SK-N-SH treated with all-trans-retinoic acid at 6 μM for 48 hours (cell line): ENCODE data around the gene NRXN3.

Source experiments
- ATAC-seq: fragments of 200-7000 bp; cut with Tn5 transposase; 3 replicates; pipeline ENCODE4 v1.9.1; 2020; ENCODE audit warnings: mild to moderate bottlenecking, moderate library complexity
- BACH2 ChIP-seq: fragments of 250-450 bp; sonication (Bioruptor Pico); IDR thresholded peaks from 2 replicates; pipeline ENCODE4 v1.9.0; 2021; ENCODE audit warnings: mild to moderate bottlenecking, borderline replicate concordance
- CSDC2 ChIP-seq: fragments of 250-450 bp; sonication (Bioruptor Pico); IDR thresholded peaks from 2 replicates; pipeline ENCODE4 v1.5.0; 2020; ENCODE audit warnings: mild to moderate bottlenecking, moderate library complexity
- ESRRG ChIP-seq: fragments of 250-450 bp; sonication (Bioruptor Pico); IDR thresholded peaks from 2 replicates; pipeline ENCODE4 v1.6.1; 2021; ENCODE audit warnings: mild to moderate bottlenecking
- GLIS3 ChIP-seq: fragments of 250-450 bp; sonication (Bioruptor Pico); IDR thresholded peaks from 2 replicates; pipeline ENCODE4 v1.5.0; 2020; ENCODE audit warnings: mild to moderate bottlenecking, moderate library complexity
- ISL1 ChIP-seq: fragments of 250-450 bp; sonication (Bioruptor Pico); IDR thresholded peaks from 2 replicates; pipeline ENCODE4 v2.1.2; 2022; ENCODE audit warnings: mild to moderate bottlenecking, moderate library complexity
- OSR1 ChIP-seq: fragments of 250-450 bp; sonication (Bioruptor Pico); IDR thresholded peaks from 2 replicates; pipeline ENCODE4 v1.8.0; 2022; ENCODE audit warnings: moderate library complexity, mild to moderate bottlenecking, inconsistent platforms
- PPARA ChIP-seq: fragments of 250-450 bp; sonication (Bioruptor Pico); IDR thresholded peaks from 2 replicates; pipeline ENCODE4 v1.5.0; 2020; ENCODE audit warnings: mild to moderate bottlenecking, borderline replicate concordance
- RARB ChIP-seq: fragments of 250-450 bp; sonication (Bioruptor Pico); IDR thresholded peaks from 2 replicates; pipeline ENCODE4 v1.8.0; 2021; ENCODE audit warnings: mild to moderate bottlenecking, moderate library complexity
- SNAI2 ChIP-seq: fragments of 250-450 bp; sonication (Bioruptor Pico); IDR thresholded peaks from 2 replicates; pipeline ENCODE4 v1.5.0; 2020; ENCODE audit warnings: mild to moderate bottlenecking, moderate library complexity
- TCF4 ChIP-seq: fragments of 250-450 bp; sonication (Bioruptor Pico); IDR thresholded peaks from 2 replicates; pipeline ENCODE4 v1.8.0; 2021; ENCODE audit warnings: mild to moderate bottlenecking, moderate library complexity, borderline replicate concordance
- TOX ChIP-seq: fragments of 250-450 bp; sonication (Bioruptor Pico); IDR thresholded peaks from 2 replicates; pipeline ENCODE4 v1.8.0; 2021; ENCODE audit warnings: mild to moderate bottlenecking, moderate library complexity, borderline replicate concordance
- ZC3H10 ChIP-seq: fragments of 250-450 bp; sonication (Bioruptor Pico); IDR thresholded peaks from 2 replicates; pipeline ENCODE4 v1.5.1; 2021; ENCODE audit warnings: mild to moderate bottlenecking, moderate library complexity
- ZFP3 ChIP-seq: fragments of 250-450 bp; sonication (Bioruptor Pico); IDR thresholded peaks from 2 replicates; pipeline ENCODE4 v1.5.0; 2020; ENCODE audit warnings: mild to moderate bottlenecking, moderate library complexity
- ZNF565 ChIP-seq: fragments of 450-650 bp; formaldehyde crosslinking; conservative IDR thresholded peaks from 2 replicates; pipeline ENCODE4 v1.5.0; 2020; ENCODE audit warnings: low read depth, mild to moderate bottlenecking, moderate library complexity
- ZNF70 ChIP-seq: fragments of 450-650 bp; formaldehyde crosslinking; IDR thresholded peaks from 2 replicates; pipeline ENCODE4 v1.5.0; 2020; ENCODE audit warnings: mild to moderate bottlenecking, moderate library complexity
- ZNF8 ChIP-seq: fragments of 450-650 bp; formaldehyde crosslinking; IDR thresholded peaks from 2 replicates; pipeline ENCODE4 v1.5.0; 2020; ENCODE audit warnings: mild to moderate bottlenecking, moderate library complexity
- TF ChIP-seq, protein P1 (sequence below): fragments of 250-450 bp; sonication (Bioruptor Pico); IDR thresholded peaks from 2 replicates; pipeline ENCODE4 v1.5.1; 2021; ENCODE audit warnings: mild to moderate bottlenecking, moderate library complexity
- TF ChIP-seq, protein P2 (sequence below): fragments of 250-450 bp; sonication (Bioruptor Pico); IDR thresholded peaks from 2 replicates; pipeline ENCODE4 v1.5.0; 2020; ENCODE audit warnings: mild to moderate bottlenecking, moderate library complexity
- TF ChIP-seq, protein P3 (sequence below): fragments of 250-450 bp; sonication (Bioruptor Pico); IDR thresholded peaks from 2 replicates; pipeline ENCODE4 v1.8.0; 2021; ENCODE audit warnings: low read depth, mild to moderate bottlenecking, moderate library complexity, borderline replicate concordance
- TF ChIP-seq, protein P4 (sequence below): fragments of 250-450 bp; sonication (Bioruptor Pico); IDR thresholded peaks from 2 replicates; pipeline ENCODE4 v1.5.1; 2020; ENCODE audit warnings: low read depth, mild to moderate bottlenecking, moderate library complexity

NRXN3 gene

DNA sequence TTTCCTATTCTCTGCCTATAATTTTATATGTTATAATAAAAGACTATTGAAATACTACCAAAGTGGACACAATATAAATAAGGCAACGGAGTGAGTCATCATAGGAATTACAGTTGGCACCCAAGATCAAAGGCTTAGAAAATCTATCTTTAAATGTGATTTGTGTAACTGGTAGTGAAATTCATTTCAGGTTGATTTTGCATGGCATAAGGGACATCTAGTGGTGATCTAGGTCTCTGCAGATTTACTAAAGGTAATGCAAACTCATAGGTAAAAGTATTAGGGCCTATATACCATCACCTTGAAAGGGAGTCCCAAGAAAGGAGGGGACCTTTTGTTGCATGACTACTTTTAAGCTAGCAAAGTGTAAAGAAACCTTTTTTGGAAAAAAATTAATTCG lies 527.2 kb downstream of the NRXN3 start:
- no peak for ATAC-seq

DNA sequence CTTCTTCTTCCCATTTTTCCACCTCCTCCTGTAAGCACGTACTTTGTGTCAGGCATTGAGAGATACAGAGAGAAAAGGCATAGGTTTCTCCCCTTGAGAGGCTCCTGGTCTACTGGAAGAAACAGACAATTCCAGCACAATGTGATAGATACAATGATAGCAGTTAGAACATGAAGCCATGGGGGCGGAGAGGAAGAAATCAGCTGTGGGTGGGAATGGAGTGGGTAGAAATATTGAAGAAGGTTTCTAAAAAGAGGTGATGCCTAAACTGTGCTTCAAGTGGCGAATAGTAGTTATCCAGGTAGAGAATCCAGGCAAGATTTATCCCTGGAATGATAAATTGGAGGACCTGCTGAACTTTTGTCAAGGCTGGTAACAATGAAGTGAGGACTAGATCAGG lies 528.8 kb downstream of the NRXN3 start:
- TF ChIP-seq ESRRG (no peak), ZNF565 (no peak), GLIS3 (no peak), RARB (CRISPR knock-in tag) (no peak), SNAI2 (CRISPR knock-in tag) (no peak), OSR1 (CRISPR knock-in tag) (no peak)
- TF ChIP-seq, protein P1, sequence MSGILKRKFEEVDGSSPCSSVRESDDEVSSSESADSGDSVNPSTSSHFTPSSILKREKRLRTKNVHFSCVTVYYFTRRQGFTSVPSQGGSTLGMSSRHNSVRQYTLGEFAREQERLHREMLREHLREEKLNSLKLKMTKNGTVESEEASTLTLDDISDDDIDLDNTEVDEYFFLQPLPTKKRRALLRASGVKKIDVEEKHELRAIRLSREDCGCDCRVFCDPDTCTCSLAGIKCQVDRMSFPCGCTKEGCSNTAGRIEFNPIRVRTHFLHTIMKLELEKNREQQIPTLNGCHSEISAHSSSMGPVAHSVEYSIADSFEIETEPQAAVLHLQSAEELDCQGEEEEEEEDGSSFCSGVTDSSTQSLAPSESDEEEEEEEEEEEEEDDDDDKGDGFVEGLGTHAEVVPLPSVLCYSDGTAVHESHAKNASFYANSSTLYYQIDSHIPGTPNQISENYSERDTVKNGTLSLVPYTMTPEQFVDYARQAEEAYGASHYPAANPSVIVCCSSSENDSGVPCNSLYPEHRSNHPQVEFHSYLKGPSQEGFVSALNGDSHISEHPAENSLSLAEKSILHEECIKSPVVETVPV (CRISPR knock-in tag): no peak
- ATAC-seq: no peak

More for the DNA sequence above, 527.2 kb downstream of the NRXN3 start:
- TF ChIP-seq ISL1 (CRISPR knock-in tag) (no peak), ZNF8 (CRISPR knock-in tag) (no peak), ZNF70 (CRISPR knock-in tag) (no peak), RARB (CRISPR knock-in tag) (no peak), TCF4 (CRISPR knock-in tag) (no peak), TOX (CRISPR knock-in tag) (no peak), SNAI2 (CRISPR knock-in tag) (no peak), BACH2 (no peak), OSR1 (CRISPR knock-in tag) (no peak), ZFP3 (CRISPR knock-in tag) (no peak), GLIS3 (no peak), CSDC2 (CRISPR knock-in tag) (no peak)
- TF ChIP-seq, protein P2, sequence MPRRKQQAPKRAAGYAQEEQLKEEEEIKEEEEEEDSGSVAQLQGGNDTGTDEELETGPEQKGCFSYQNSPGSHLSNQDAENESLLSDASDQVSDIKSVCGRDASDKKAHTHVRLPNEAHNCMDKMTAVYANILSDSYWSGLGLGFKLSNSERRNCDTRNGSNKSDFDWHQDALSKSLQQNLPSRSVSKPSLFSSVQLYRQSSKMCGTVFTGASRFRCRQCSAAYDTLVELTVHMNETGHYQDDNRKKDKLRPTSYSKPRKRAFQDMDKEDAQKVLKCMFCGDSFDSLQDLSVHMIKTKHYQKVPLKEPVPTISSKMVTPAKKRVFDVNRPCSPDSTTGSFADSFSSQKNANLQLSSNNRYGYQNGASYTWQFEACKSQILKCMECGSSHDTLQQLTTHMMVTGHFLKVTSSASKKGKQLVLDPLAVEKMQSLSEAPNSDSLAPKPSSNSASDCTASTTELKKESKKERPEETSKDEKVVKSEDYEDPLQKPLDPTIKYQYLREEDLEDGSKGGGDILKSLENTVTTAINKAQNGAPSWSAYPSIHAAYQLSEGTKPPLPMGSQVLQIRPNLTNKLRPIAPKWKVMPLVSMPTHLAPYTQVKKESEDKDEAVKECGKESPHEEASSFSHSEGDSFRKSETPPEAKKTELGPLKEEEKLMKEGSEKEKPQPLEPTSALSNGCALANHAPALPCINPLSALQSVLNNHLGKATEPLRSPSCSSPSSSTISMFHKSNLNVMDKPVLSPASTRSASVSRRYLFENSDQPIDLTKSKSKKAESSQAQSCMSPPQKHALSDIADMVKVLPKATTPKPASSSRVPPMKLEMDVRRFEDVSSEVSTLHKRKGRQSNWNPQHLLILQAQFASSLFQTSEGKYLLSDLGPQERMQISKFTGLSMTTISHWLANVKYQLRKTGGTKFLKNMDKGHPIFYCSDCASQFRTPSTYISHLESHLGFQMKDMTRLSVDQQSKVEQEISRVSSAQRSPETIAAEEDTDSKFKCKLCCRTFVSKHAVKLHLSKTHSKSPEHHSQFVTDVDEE (CRISPR knock-in tag): no peak
- TF ChIP-seq, protein P3, sequence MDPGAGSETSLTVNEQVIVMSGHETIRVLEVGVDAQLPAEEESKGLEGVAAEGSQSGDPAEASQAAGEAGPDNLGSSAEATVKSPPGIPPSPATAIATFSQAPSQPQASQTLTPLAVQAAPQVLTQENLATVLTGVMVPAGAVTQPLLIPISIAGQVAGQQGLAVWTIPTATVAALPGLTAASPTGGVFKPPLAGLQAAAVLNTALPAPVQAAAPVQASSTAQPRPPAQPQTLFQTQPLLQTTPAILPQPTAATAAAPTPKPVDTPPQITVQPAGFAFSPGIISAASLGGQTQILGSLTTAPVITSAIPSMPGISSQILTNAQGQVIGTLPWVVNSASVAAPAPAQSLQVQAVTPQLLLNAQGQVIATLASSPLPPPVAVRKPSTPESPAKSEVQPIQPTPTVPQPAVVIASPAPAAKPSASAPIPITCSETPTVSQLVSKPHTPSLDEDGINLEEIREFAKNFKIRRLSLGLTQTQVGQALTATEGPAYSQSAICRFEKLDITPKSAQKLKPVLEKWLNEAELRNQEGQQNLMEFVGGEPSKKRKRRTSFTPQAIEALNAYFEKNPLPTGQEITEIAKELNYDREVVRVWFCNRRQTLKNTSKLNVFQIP (CRISPR knock-in tag): no peak

DNA sequence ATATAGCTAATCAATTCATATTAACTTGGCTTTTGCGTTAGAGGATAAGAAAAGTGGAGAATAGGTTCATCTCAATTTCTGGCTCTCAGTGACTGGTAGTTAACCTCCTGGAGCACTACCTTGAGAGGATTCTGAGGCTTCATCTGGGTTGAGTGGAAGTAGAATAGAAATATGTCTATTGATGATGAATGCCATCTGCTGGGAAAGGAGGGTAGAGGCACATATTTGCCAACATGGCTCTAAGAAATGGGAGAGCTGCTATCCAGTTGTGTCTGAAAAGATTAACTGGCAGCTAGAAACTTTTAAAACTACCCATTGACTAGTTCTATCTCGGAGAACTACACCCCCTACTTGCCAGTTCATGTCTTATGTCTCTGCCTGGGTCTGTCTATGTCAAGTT lies 530.1 kb downstream of the NRXN3 start:
- ATAC-seq: no peak
- no peak for TF ChIP-seq ESRRG
- TF ChIP-seq, protein P4, sequence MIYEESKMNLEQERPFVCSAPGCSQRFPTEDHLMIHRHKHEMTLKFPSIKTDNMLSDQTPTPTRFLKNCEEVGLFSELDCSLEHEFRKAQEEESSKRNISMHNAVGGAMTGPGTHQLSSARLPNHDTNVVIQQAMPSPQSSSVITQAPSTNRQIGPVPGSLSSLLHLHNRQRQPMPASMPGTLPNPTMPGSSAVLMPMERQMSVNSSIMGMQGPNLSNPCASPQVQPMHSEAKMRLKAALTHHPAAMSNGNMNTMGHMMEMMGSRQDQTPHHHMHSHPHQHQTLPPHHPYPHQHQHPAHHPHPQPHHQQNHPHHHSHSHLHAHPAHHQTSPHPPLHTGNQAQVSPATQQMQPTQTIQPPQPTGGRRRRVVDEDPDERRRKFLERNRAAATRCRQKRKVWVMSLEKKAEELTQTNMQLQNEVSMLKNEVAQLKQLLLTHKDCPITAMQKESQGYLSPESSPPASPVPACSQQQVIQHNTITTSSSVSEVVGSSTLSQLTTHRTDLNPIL (CRISPR knock-in tag): no peak
- TF ChIP-seq TOX (CRISPR knock-in tag): no peak
- no peak for TF ChIP-seq ZNF70 (CRISPR knock-in tag)

DNA sequence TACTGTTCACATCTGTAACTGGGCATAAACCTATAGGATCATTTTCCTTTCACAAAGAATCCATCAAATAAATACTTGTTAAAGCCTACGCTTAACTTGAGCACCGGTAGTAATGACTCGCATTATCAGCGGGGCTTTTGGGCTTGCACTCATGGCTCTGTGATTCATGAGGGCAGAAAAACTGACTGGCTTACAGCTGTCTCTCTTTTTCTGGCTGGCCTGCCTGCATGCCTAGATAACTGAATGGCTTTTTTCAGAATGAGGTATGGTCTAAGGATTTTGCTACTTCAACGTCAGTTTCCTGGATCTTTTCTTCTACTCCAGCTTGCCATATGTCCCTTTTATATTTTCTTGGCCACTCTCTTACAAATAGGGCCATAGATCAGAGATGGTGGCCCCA lies 531.1 kb downstream of the NRXN3 start:
- ATAC-seq: no peak

DNA sequence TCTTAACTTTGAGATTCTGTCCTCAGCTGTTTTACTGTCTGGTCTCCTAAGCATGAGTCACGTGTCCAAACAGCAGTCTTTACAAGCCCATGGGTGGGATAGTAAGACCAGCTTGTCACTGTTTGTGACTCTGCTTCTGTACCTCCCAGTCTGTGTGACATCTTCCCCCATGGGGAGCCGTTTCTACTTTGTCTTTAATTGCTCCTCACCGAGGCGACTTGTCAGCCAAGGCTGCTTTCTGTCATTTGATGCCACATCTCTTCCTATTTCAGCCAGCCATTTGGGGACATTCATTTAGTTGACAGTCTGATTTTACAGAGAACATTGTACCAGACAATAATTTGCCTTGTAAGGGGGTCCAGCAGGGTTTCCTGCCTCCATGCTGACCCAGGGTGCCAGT lies 534.8 kb downstream of the NRXN3 start:
- no peak for TF ChIP-seq BACH2
- TF ChIP-seq ISL1 (CRISPR knock-in tag): no peak
- no peak for TF ChIP-seq ZC3H10 (CRISPR knock-in tag)
- TF ChIP-seq, protein P3 (CRISPR knock-in tag): no peak
- no peak for ATAC-seq

More for the DNA sequence above, 531.1 kb downstream of the NRXN3 start:
- TF ChIP-seq ZNF8 (CRISPR knock-in tag) (no peak), ZNF565 (no peak), PPARA (CRISPR knock-in tag) (no peak)
